ENCODE data around the gene PRR30.

DNA sequence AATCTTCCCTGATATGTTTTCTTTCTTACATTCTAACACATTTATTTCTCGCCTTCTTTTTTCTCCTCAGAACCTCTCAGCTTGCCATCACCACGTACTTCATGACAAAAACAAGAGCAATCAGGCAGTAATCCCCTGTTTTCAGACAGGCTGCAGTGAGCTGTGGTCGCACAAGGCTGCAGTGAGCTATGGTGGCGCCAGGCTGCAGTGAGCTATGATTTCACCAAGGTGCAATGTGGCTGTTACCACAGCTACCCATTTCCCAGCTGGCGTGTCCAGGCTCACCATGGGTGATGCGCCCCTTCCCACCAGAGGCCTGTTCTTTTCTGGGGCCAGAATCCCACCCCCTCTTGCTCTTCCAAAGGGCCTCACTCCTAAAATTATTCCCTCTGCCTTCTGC lies 35.4 kb upstream of the PRR30 start:
- TF ChIP-seq, protein P1, sequence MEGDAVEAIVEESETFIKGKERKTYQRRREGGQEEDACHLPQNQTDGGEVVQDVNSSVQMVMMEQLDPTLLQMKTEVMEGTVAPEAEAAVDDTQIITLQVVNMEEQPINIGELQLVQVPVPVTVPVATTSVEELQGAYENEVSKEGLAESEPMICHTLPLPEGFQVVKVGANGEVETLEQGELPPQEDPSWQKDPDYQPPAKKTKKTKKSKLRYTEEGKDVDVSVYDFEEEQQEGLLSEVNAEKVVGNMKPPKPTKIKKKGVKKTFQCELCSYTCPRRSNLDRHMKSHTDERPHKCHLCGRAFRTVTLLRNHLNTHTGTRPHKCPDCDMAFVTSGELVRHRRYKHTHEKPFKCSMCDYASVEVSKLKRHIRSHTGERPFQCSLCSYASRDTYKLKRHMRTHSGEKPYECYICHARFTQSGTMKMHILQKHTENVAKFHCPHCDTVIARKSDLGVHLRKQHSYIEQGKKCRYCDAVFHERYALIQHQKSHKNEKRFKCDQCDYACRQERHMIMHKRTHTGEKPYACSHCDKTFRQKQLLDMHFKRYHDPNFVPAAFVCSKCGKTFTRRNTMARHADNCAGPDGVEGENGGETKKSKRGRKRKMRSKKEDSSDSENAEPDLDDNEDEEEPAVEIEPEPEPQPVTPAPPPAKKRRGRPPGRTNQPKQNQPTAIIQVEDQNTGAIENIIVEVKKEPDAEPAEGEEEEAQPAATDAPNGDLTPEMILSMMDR (IDR thresholded peaks at IDR 0.05), result no peak
- TF ChIP-seq POLR2A (IDR thresholded peaks at IDR 0.05), result no peak
